ENCODE results near the gene TNFRSF1A. TPM values are rescaled to one million over a fixed set of nuclear protein-coding genes. Genes with fewer than 3 reads are reported as not detected.

Gene TNFRSF1A
- polyA plus RNA-seq, 1 donor from 2014 or later, result 4.5 TPM

DNA sequence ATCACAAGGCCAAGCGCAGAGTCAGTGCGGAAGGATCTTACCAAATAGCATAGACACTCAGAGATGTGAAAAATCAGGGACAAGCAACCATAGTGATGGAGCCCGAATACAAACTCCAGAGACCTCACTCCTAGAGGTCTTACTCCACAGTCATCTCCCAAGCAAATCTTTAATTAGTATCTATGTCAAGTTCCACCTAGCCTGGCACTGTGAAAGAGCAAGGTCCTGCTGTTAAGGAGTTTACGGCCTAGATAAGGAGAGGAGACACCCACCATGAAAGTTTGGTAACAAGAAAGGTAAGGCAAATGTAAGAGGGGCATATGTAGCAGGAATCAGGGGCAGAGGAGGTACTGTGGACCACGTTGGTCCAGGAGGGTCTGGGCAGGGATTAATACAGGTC lies 38.8 kb downstream of the TNFRSF1A start:
- Histone ChIP-seq H3F3A (ENCODE audit: insufficient read depth, low read length, poor library complexity, severe bottlenecking) (no peaks in the 10 kb centered on the region), H3K9me3 (ENCODE audit: low read length) (no peaks in the 10 kb centered on the region), H2AFZ (ENCODE audit: low read depth, low read length) (no peak overlapping the region), H3K9me2 (ENCODE audit: insufficient read depth, low read length) (no peaks in the 10 kb centered on the region), H3K27ac (ENCODE audit: low read length) (no peak overlapping the region), H3K27me3 (ENCODE audit: insufficient read depth, low read depth, low read length) (no peaks in the 10 kb centered on the region), H3K79me2 (replicated peaks; ENCODE audit: insufficient read depth, low read length) (no peaks in the 10 kb centered on the region), H4K20me1 (ENCODE audit: insufficient read depth) (no peaks in the 10 kb centered on the region), H3K9ac (ENCODE audit: low read length) (no peak overlapping the region), H3K4me3 (ENCODE audit: low read length) (no peak overlapping the region), H3K36me3 (ENCODE audit: insufficient read depth, low read length) (no peaks in the 10 kb centered on the region), H3K4me2 (ENCODE audit: low read length) (no peak overlapping the region)
- TF ChIP-seq, protein P1, sequence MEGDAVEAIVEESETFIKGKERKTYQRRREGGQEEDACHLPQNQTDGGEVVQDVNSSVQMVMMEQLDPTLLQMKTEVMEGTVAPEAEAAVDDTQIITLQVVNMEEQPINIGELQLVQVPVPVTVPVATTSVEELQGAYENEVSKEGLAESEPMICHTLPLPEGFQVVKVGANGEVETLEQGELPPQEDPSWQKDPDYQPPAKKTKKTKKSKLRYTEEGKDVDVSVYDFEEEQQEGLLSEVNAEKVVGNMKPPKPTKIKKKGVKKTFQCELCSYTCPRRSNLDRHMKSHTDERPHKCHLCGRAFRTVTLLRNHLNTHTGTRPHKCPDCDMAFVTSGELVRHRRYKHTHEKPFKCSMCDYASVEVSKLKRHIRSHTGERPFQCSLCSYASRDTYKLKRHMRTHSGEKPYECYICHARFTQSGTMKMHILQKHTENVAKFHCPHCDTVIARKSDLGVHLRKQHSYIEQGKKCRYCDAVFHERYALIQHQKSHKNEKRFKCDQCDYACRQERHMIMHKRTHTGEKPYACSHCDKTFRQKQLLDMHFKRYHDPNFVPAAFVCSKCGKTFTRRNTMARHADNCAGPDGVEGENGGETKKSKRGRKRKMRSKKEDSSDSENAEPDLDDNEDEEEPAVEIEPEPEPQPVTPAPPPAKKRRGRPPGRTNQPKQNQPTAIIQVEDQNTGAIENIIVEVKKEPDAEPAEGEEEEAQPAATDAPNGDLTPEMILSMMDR (IDR thresholded peaks at IDR 0.05; ENCODE audit: poor library complexity, severe bottlenecking), result no peak
- TF ChIP-seq SMC3 (conservative IDR thresholded peaks at IDR 0.05; ENCODE audit: poor library complexity) (no peak), TAF1 (IDR thresholded peaks at IDR 0.05; ENCODE audit: low read depth) (no peak), POLR2AphosphoS5 (IDR thresholded peaks at IDR 0.05) (no peak), MXI1 (conservative IDR thresholded peaks at IDR 0.05; ENCODE audit: poor library complexity, severe bottlenecking) (no peak), RAD21 (conservative IDR thresholded peaks at IDR 0.05) (no peak), EP300 (conservative IDR thresholded peaks at IDR 0.05; ENCODE audit: poor library complexity, severe bottlenecking) (no peak), EZH2 (IDR thresholded peaks at IDR 0.05; ENCODE audit: borderline replicate concordance, insufficient read depth, low read length, poor library complexity, severe bottlenecking) (no peak)
- TF ChIP-seq, protein P2, sequence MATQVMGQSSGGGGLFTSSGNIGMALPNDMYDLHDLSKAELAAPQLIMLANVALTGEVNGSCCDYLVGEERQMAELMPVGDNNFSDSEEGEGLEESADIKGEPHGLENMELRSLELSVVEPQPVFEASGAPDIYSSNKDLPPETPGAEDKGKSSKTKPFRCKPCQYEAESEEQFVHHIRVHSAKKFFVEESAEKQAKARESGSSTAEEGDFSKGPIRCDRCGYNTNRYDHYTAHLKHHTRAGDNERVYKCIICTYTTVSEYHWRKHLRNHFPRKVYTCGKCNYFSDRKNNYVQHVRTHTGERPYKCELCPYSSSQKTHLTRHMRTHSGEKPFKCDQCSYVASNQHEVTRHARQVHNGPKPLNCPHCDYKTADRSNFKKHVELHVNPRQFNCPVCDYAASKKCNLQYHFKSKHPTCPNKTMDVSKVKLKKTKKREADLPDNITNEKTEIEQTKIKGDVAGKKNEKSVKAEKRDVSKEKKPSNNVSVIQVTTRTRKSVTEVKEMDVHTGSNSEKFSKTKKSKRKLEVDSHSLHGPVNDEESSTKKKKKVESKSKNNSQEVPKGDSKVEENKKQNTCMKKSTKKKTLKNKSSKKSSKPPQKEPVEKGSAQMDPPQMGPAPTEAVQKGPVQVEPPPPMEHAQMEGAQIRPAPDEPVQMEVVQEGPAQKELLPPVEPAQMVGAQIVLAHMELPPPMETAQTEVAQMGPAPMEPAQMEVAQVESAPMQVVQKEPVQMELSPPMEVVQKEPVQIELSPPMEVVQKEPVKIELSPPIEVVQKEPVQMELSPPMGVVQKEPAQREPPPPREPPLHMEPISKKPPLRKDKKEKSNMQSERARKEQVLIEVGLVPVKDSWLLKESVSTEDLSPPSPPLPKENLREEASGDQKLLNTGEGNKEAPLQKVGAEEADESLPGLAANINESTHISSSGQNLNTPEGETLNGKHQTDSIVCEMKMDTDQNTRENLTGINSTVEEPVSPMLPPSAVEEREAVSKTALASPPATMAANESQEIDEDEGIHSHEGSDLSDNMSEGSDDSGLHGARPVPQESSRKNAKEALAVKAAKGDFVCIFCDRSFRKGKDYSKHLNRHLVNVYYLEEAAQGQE (IDR thresholded peaks at IDR 0.05; ENCODE audit: borderline replicate concordance), result no peak

DNA sequence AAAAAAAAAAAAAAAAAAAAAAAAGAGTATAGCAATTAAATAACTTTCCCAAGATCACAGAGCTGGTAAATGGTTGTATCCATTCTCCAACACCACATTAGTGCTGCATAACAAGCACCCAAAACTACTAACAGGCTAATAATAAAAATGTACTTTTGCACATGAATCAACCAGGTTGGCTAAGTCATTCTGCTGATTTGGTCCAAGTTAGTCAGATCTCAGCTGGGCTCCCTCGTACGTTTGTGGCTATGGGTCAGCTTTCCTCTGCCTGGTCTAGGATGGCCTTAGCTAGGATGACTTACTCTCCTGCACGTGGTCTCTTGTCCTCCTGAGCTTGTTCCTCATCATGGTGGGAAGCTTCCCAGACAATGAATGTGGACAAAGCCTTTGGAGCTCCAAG lies 39.3 kb downstream of the TNFRSF1A start:
- Histone ChIP-seq H3K27me3 (ENCODE audit: insufficient read depth, low read depth, low read length) (no peaks in the 10 kb centered on the region), H3K4me2 (ENCODE audit: low read length) (no peak overlapping the region), H3K79me2 (replicated peaks; ENCODE audit: insufficient read depth, low read length) (no peaks in the 10 kb centered on the region), H3K36me3 (ENCODE audit: insufficient read depth, low read length) (no peaks in the 10 kb centered on the region), H2AFZ (ENCODE audit: low read depth, low read length) (no peak overlapping the region), H3F3A (ENCODE audit: insufficient read depth, low read length, poor library complexity, severe bottlenecking) (no peaks in the 10 kb centered on the region), H3K4me3 (ENCODE audit: low read length) (no peak overlapping the region), H3K9ac (ENCODE audit: low read length) (no peak overlapping the region), H3K9me2 (ENCODE audit: insufficient read depth, low read length) (no peaks in the 10 kb centered on the region), H3K9me3 (ENCODE audit: low read length) (no peaks in the 10 kb centered on the region), H3K27ac (ENCODE audit: low read length) (no peak overlapping the region), H4K20me1 (ENCODE audit: insufficient read depth) (no peaks in the 10 kb centered on the region)
- TF ChIP-seq, protein P2 (IDR thresholded peaks at IDR 0.05; ENCODE audit: borderline replicate concordance), result no peak
- TF ChIP-seq TAF1 (IDR thresholded peaks at IDR 0.05; ENCODE audit: low read depth) (no peak), RAD21 (conservative IDR thresholded peaks at IDR 0.05) (no peak), MXI1 (conservative IDR thresholded peaks at IDR 0.05; ENCODE audit: poor library complexity, severe bottlenecking) (no peak), POLR2AphosphoS5 (IDR thresholded peaks at IDR 0.05) (no peak), SMC3 (conservative IDR thresholded peaks at IDR 0.05; ENCODE audit: poor library complexity) (no peak), EP300 (conservative IDR thresholded peaks at IDR 0.05; ENCODE audit: poor library complexity, severe bottlenecking) (no peak), EZH2 (IDR thresholded peaks at IDR 0.05; ENCODE audit: borderline replicate concordance, insufficient read depth, low read length, poor library complexity, severe bottlenecking) (no peak)
- TF ChIP-seq, protein P1 (IDR thresholded peaks at IDR 0.05; ENCODE audit: poor library complexity, severe bottlenecking), result no peak
